Smooth muscle cell of the umbilical artery (primary cell): Measurements from ENCODE around the gene DERL3. TPM values are rescaled to one million over a fixed set of nuclear protein-coding genes. Genes with fewer than 3 reads are reported as not detected.

Experiments used
- total RNA-seq: library from RNA; depleted of rRNA; stranded (reverse); fragments of >200 nt; gene quantifications from 2 replicates; pipeline ENCODE4 v1.2.3, GENCODE V29; 2014

The DERL3 gene
- 0.30 and 0.83 TPM in 2 replicates for total RNA-seq

GRCh38 chr22:23838681-23839468 lies at the start of gene DERL3:
DERL3 (minus strand) TSS chr22:23839006; CDS start chr22:23838987, 19 bp downstream.

GRCh38 chr22:23857606-23858483 lies 19.0 kb upstream of the DERL3 start, which contains the start of gene SLC2A11:
SLC2A11 (plus strand) TSS chr22:23857875; CDS start chr22:23858000, 125 bp downstream.

GRCh38 chr22:23786752-23787599 lies 51.8 kb downstream of the DERL3 start, which contains the start of gene SMARCB1:
SMARCB1 (plus strand) TSS chr22:23786966; CDS start chr22:23787170, 204 bp downstream.

Other genes with a start within 250 kb of the DERL3 start
- gene DRICH1, start 206.7 kb downstream of the DERL3 start, total RNA-seq: not detected in 2 replicates
- gene RGL4, start 148.0 kb downstream of the DERL3 start, total RNA-seq: not detected in 2 replicates
- 4.2 and 6.7 TPM in 2 replicates for gene ZNF70, start 87.9 kb downstream of the DERL3 start, total RNA-seq
- not detected in 2 replicates for gene VPREB3, start 84.6 kb downstream of the DERL3 start, total RNA-seq
- 1.2 and 3.3 TPM in 2 replicates for gene C22orf15, start 76.0 kb downstream of the DERL3 start, total RNA-seq
- gene CHCHD10, start 71.0 kb downstream of the DERL3 start, total RNA-seq: 3.0 and 4.3 TPM in 2 replicates
- gene MMP11, start 66.2 kb downstream of the DERL3 start, total RNA-seq: 14.0 and 15.4 TPM in 2 replicates
- 17.5 and 42.7 TPM in 2 replicates for gene SMARCB1, start 52.0 kb downstream of the DERL3 start, total RNA-seq
- 12.9 and 14.8 TPM in 2 replicates for gene SLC2A11, start 18.9 kb upstream of the DERL3 start, total RNA-seq
- 204 and 272 TPM in 2 replicates for gene MIF, start 55.4 kb upstream of the DERL3 start, total RNA-seq
- 4.2 and 15.7 TPM in 2 replicates for gene GSTT2B, start 122.2 kb upstream of the DERL3 start, total RNA-seq
- gene DDTL, start 127.9 kb upstream of the DERL3 start, total RNA-seq: 0.59 and 0.60 TPM in 2 replicates
- gene DDT, start 135.4 kb upstream of the DERL3 start, total RNA-seq: 75.8 and 104 TPM in 2 replicates
- 0.60 TPM in 1 of 2 replicates, not detected in the other for gene GSTT2, start 141.1 kb upstream of the DERL3 start, total RNA-seq
- gene GSTT4, start 166.4 kb upstream of the DERL3 start, total RNA-seq: not detected in 2 replicates
- gene CABIN1, start 172.3 kb upstream of the DERL3 start, total RNA-seq: 41.9 and 75.8 TPM in 2 replicates